SK-N-SH treated with all-trans-retinoic acid at 6 μM for 48 hours (cell line): Measurements from ENCODE around the gene DYNC1I2.

Source experiments
- ATAC-seq: fragments of 200-7000 bp; cut with Tn5 transposase; 3 replicates; pipeline ENCODE4 v1.9.1; 2020; ENCODE audit warnings: mild to moderate bottlenecking, moderate library complexity
- ARNTL ChIP-seq: fragments of 450-650 bp; formaldehyde crosslinking; IDR thresholded peaks from 2 replicates; pipeline ENCODE4 v1.5.0; 2020; ENCODE audit warnings: low read depth, mild to moderate bottlenecking, moderate library complexity, borderline replicate concordance
- BACH2 ChIP-seq: fragments of 250-450 bp; sonication (Bioruptor Pico); IDR thresholded peaks from 2 replicates; pipeline ENCODE4 v1.9.0; 2021; ENCODE audit warnings: mild to moderate bottlenecking, borderline replicate concordance
- CREB5 ChIP-seq: fragments of 250-450 bp; sonication (Bioruptor Pico); IDR thresholded peaks from 2 replicates; pipeline ENCODE4 v1.5.1; 2020; ENCODE audit warnings: low read depth, mild to moderate bottlenecking, moderate library complexity
- CSDC2 ChIP-seq: fragments of 250-450 bp; sonication (Bioruptor Pico); IDR thresholded peaks from 2 replicates; pipeline ENCODE4 v1.5.0; 2020; ENCODE audit warnings: mild to moderate bottlenecking, moderate library complexity
- CSRNP3 ChIP-seq: fragments of 250-450 bp; sonication (Bioruptor Pico); IDR thresholded peaks from 2 replicates; pipeline ENCODE4 v1.5.1; 2021; ENCODE audit warnings: mild to moderate bottlenecking, moderate library complexity
- ESRRG ChIP-seq: fragments of 250-450 bp; sonication (Bioruptor Pico); IDR thresholded peaks from 2 replicates; pipeline ENCODE4 v1.6.1; 2021; ENCODE audit warnings: mild to moderate bottlenecking
- GLIS3 ChIP-seq: fragments of 250-450 bp; sonication (Bioruptor Pico); IDR thresholded peaks from 2 replicates; pipeline ENCODE4 v1.5.0; 2020; ENCODE audit warnings: mild to moderate bottlenecking, moderate library complexity
- ISL1 ChIP-seq: fragments of 250-450 bp; sonication (Bioruptor Pico); IDR thresholded peaks from 2 replicates; pipeline ENCODE4 v2.1.2; 2022; ENCODE audit warnings: mild to moderate bottlenecking, moderate library complexity
- OSR1 ChIP-seq: fragments of 250-450 bp; sonication (Bioruptor Pico); IDR thresholded peaks from 2 replicates; pipeline ENCODE4 v1.8.0; 2022; ENCODE audit warnings: moderate library complexity, mild to moderate bottlenecking, inconsistent platforms
- POU6F1 ChIP-seq: fragments of 250-450 bp; sonication (Bioruptor Pico); IDR thresholded peaks from 2 replicates; pipeline ENCODE4 v1.8.0; 2021; ENCODE audit warnings: low read depth, mild to moderate bottlenecking, moderate library complexity, borderline replicate concordance
- PPARA ChIP-seq: fragments of 250-450 bp; sonication (Bioruptor Pico); IDR thresholded peaks from 2 replicates; pipeline ENCODE4 v1.5.0; 2020; ENCODE audit warnings: mild to moderate bottlenecking, borderline replicate concordance
- SNAI2 ChIP-seq: fragments of 250-450 bp; sonication (Bioruptor Pico); IDR thresholded peaks from 2 replicates; pipeline ENCODE4 v1.5.0; 2020; ENCODE audit warnings: mild to moderate bottlenecking, moderate library complexity
- TCF4 ChIP-seq: fragments of 250-450 bp; sonication (Bioruptor Pico); IDR thresholded peaks from 2 replicates; pipeline ENCODE4 v1.8.0; 2021; ENCODE audit warnings: mild to moderate bottlenecking, moderate library complexity, borderline replicate concordance
- TOX ChIP-seq: fragments of 250-450 bp; sonication (Bioruptor Pico); IDR thresholded peaks from 2 replicates; pipeline ENCODE4 v1.8.0; 2021; ENCODE audit warnings: mild to moderate bottlenecking, moderate library complexity, borderline replicate concordance
- ZC3H10 ChIP-seq: fragments of 250-450 bp; sonication (Bioruptor Pico); IDR thresholded peaks from 2 replicates; pipeline ENCODE4 v1.5.1; 2021; ENCODE audit warnings: mild to moderate bottlenecking, moderate library complexity
- ZFP30 ChIP-seq: fragments of 450-650 bp; formaldehyde crosslinking; IDR thresholded peaks from 2 replicates; pipeline ENCODE4 v1.5.0; 2022; ENCODE audit warnings: mild to moderate bottlenecking, moderate library complexity
- ZNF70 ChIP-seq: fragments of 450-650 bp; formaldehyde crosslinking; IDR thresholded peaks from 2 replicates; pipeline ENCODE4 v1.5.0; 2020; ENCODE audit warnings: mild to moderate bottlenecking, moderate library complexity
- ZNF8 ChIP-seq: fragments of 450-650 bp; formaldehyde crosslinking; IDR thresholded peaks from 2 replicates; pipeline ENCODE4 v1.5.0; 2020; ENCODE audit warnings: mild to moderate bottlenecking, moderate library complexity
- TF ChIP-seq, protein P1 (sequence below): fragments of 250-450 bp; sonication (Bioruptor Pico); IDR thresholded peaks from 2 replicates; pipeline ENCODE4 v1.8.0; 2020; ENCODE audit warnings: mild to moderate bottlenecking, moderate library complexity, borderline replicate concordance

Gene DYNC1I2

GRCh38 chr2:171787333-171788072 is 100.2 kb downstream of the DYNC1I2 start:
- no peak for ATAC-seq
- TF ChIP-seq, protein P1, sequence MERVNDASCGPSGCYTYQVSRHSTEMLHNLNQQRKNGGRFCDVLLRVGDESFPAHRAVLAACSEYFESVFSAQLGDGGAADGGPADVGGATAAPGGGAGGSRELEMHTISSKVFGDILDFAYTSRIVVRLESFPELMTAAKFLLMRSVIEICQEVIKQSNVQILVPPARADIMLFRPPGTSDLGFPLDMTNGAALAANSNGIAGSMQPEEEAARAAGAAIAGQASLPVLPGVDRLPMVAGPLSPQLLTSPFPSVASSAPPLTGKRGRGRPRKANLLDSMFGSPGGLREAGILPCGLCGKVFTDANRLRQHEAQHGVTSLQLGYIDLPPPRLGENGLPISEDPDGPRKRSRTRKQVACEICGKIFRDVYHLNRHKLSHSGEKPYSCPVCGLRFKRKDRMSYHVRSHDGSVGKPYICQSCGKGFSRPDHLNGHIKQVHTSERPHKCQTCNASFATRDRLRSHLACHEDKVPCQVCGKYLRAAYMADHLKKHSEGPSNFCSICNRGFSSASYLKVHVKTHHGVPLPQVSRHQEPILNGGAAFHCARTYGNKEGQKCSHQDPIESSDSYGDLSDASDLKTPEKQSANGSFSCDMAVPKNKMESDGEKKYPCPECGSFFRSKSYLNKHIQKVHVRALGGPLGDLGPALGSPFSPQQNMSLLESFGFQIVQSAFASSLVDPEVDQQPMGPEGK, result no peak
- TF ChIP-seq ZC3H10 (CRISPR knock-in tag), result no peak
- no peak for TF ChIP-seq GLIS3 (CRISPR knock-in tag)
- TF ChIP-seq CSDC2 (CRISPR knock-in tag), result no peak
- TF ChIP-seq OSR1 (CRISPR knock-in tag), result no peak
- TF ChIP-seq ARNTL (CRISPR knock-in tag), result no peak
- TF ChIP-seq CSRNP3 (CRISPR knock-in tag), result no peak
- no peak for TF ChIP-seq ESRRG (CRISPR knock-in tag)
- TF ChIP-seq POU6F1 (CRISPR knock-in tag), result no peak
- no peak for TF ChIP-seq CREB5
- no peak for TF ChIP-seq BACH2
- no peak for TF ChIP-seq ZNF70 (CRISPR knock-in tag)
- TF ChIP-seq TOX (CRISPR knock-in tag), result no peak
- no peak for TF ChIP-seq SNAI2 (CRISPR knock-in tag)
- no peak for TF ChIP-seq PPARA (CRISPR knock-in tag)
- TF ChIP-seq ISL1 (CRISPR knock-in tag), result no peak
- TF ChIP-seq ZFP30 (CRISPR knock-in tag), result no peak

GRCh38 chr2:171788316-171788993 is 101.2 kb downstream of the DYNC1I2 start:
- TF ChIP-seq, protein P1, result no peak
- TF ChIP-seq ZNF8 (CRISPR knock-in tag) (no peak), ESRRG (CRISPR knock-in tag) (no peak), CREB5 (no peak), TCF4 (no peak), POU6F1 (CRISPR knock-in tag) (no peak), PPARA (CRISPR knock-in tag) (no peak), GLIS3 (CRISPR knock-in tag) (no peak), TOX (CRISPR knock-in tag) (no peak), OSR1 (CRISPR knock-in tag) (no peak)
- no peak for ATAC-seq
